Inferior parietal cortex (tissue), 1 donor: Measurements from ENCODE around the gene KCNQ1.

Source experiments
- DNase-seq: peaks from one replicate; pipeline ENCODE4 v3.0.0-alpha.2; 2016; ENCODE audit errors: extremely low spot score

KCNQ1 gene

GRCh38 chr11:2511421-2512369 lies 66.9 kb downstream of the KCNQ1 start:
- DNase-seq, result no peak

- DNase-seq, result no peak
These were observed 67.9 kb downstream of the KCNQ1 start for GRCh38 chr11:2512431-2513407.

- DNase-seq, result no peak
These were observed 68.6 kb downstream of the KCNQ1 start for GRCh38 chr11:2513441-2513840.

- no peak for DNase-seq
These were observed 70.8 kb downstream of the KCNQ1 start for GRCh38 chr11:2515401-2516275.

- DNase-seq, result no peak
These were observed 71.6 kb downstream of the KCNQ1 start for GRCh38 chr11:2516276-2517015.

GRCh38 chr11:2517016-2517385 lies 72.2 kb downstream of the KCNQ1 start:
- DNase-seq, result no peak

- no peak for DNase-seq
These were observed 72.7 kb downstream of the KCNQ1 start for GRCh38 chr11:2517386-2518064.

GRCh38 chr11:2518111-2518982 lies 73.5 kb downstream of the KCNQ1 start:
- DNase-seq, result no peak

GRCh38 chr11:2518983-2519340 lies 74.2 kb downstream of the KCNQ1 start:
- DNase-seq, result no peak

GRCh38 chr11:2519517-2519861 lies 74.7 kb downstream of the KCNQ1 start:
- no peak for DNase-seq

- no peak for DNase-seq
These were observed 75.3 kb downstream of the KCNQ1 start for GRCh38 chr11:2519862-2520735.

GRCh38 chr11:2520736-2521035 lies 75.9 kb downstream of the KCNQ1 start:
- DNase-seq, result no peak

- DNase-seq, result no peak
These were observed 76.4 kb downstream of the KCNQ1 start for GRCh38 chr11:2521081-2521732.

- no peak for DNase-seq
These were observed 77.2 kb downstream of the KCNQ1 start for GRCh38 chr11:2521733-2522630.

- DNase-seq, result no peak
These were observed 77.9 kb downstream of the KCNQ1 start for GRCh38 chr11:2522631-2523255.

- no peak for DNase-seq
These were observed 79.1 kb downstream of the KCNQ1 start for GRCh38 chr11:2523821-2524391.
